OCI-LY3 (cell line): Measurements from ENCODE around the gene CDC14A.

ENCODE experiments used
- CTCF ChIP-seq: fragments of 200-600, 300-600 bp; sonication (generic); IDR thresholded peaks from 2 replicates; pipeline ENCODE4 v1.5.1; 2014; ENCODE audit warnings: antibody characterized with exemption, low read length, low read depth
- EZH2phosphoT487 ChIP-seq: fragments of 200-600 bp; shearing (Covaris generic); IDR thresholded peaks from 2 replicates; pipeline ENCODE4 v1.6.1; 2018; ENCODE audit warnings: antibody characterized with exemption, mixed run types, low read depth

GRCh38 chr1:100344774-100345173, 7.5 kb upstream of the CDC14A start:
- no peak for TF ChIP-seq CTCF
- no peak for TF ChIP-seq EZH2phosphoT487
